Activated CD4-positive, alpha-beta T cell treated with anti-CD3 and anti-CD28 coated beads, Interleukin-2, amount 50 U/mL, for 4 hours (primary cell): Measurements from ENCODE around the gene HEXA.
"Not testable (repeated sequence)": the region's sequence is repeated elsewhere in the genome, so short reads cannot be mapped to it uniquely, and the experiment has no call there.

Experiments
- DNase-seq, 2 experiments: peaks; one replicate each; pipeline ENCODE4 v3.0.0-alpha.2; 2020

HEXA gene

DNA sequence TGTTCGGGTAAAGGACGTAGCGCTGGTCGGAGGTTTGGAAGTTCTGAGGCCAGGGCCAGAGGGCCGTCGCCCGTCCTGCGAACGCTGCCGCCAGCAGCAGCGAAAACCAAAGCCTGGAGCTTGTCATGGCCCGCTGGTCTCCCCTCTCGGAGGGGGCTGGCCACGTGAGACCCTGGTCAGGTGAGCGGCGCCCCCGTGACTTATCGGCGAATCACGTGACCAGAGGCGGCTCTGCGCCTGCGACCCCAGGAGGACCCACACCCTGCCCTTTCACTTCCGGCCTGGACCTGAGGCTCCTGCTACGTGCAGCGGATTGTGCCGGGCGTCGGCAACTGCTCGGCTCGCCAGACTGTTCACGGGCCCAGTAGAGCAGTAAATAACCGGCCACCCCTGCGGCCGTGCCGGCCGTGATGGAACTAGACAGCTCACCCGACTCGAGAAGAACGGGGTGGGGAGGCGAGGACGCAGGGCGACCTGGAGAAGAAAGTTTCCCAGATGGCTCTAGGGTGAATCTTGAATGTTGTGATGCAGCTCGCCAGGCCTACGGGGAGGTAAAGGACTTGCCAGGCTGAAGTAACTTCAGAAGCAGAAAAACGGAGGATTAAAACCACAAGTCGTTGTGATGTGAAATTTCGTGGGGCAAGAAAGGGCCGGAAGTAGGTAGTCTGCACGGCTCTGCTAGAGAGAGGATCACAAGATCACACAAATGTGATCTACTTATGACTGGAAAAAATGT lies at the start of gene HEXA:
HEXA (minus strand) TSS at position 169 of the 736 bp plus-strand sequence; CDS start at position 127, 42 bp downstream.
- peak; percentile 85 to 88 for DNase-seq

GRCh38 chr15:72423256-72423655 lies 47.4 kb upstream of the HEXA start:
- no peak for DNase-seq

GRCh38 chr15:72421484-72421883 lies 45.7 kb upstream of the HEXA start:
- no peak for DNase-seq

DNA sequence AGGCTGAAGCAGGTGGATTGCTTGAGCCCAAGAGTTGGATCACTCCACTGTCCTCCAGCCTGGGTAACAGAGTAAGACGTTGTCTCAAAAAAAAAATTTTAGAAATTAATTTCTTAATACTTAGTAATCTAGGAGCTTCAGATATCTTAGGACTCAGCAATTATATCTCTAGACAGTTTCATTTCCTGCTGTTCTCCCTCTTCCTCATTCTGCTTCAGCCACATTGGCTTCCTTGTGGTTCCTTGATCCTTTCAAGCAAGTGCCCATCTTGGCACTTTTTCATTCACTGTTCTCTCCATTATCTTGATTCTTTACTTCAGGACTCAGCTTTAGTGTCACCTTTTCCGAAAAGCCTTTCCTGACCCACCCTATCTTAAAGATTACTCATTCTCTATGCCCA lies 44.8 kb upstream of the HEXA start:
- no peak for DNase-seq

- not testable (repeated sequence) for DNase-seq
These were observed 44.0 kb upstream of the HEXA start for GRCh38 chr15:72419768-72420167.

GRCh38 chr15:72415304-72415703 lies 39.5 kb upstream of the HEXA start:
- DNase-seq: no peak

DNA sequence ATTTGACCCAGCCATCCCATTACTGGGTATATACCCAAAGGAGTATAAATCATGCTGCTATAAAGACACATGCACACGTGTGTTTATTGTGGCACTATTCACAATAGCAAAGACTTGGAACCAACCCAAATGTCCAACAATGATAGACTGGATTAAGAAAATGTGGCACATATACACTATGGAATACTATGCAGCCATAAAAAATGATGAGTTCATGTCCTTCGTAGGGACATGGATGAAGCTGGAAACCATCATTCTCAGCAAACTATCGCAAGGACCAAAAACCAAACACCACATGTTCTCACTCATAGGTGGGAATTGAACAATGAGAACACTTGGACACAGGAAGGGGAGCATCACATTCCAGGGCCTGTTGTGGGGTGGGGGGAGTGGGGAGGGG lies 37.5 kb upstream of the HEXA start:
- not testable (repeated sequence) for DNase-seq

GRCh38 chr15:72411544-72411943 lies 35.7 kb upstream of the HEXA start:
- no peak for DNase-seq

DNA sequence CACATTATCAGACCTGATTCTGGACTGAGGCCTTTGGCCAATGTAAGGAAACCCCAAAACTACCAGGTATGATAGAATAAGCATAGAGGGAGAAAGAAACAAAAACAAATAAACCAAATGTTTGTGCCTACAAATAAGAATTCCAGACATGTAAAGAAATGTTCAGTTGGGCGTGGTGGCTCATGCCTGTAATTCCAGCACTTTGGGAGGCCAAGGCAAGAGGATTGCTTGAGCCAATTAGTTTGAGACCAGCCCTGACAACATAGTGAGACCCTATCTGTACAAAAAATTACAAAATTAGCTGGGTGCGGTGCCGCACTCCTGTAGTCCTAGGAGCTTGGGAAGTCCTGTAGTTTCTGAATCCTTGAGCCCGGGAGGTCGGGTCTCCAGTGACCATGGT lies 35.3 kb upstream of the HEXA start:
- DNase-seq: no peak

GRCh38 chr15:72406936-72407335 lies 31.1 kb upstream of the HEXA start:
- no peak for DNase-seq

GRCh38 chr15:72404841-72405240 lies 29.0 kb upstream of the HEXA start:
- no peak for DNase-seq

DNA sequence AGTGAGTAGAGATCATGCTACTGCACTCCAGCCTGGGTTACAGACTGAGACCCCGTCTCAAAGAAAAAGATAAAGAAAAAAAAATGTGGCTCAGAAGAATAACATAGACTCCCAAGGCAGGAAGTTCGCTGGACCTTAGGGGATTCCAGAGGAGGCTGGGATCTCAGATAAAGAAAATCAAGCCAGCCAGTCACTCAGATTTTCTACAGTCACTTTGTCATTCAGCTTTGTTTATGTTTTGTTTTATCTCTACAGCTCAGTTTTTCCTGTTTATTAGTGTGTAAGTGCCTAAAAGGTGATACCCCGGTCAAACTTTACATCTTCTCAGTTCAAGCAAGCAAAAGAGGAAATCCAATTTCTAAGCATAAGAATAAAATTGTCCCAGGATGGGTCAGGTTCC lies 28.5 kb upstream of the HEXA start:
- DNase-seq: no peak

- no peak for DNase-seq
These were observed 26.9 kb upstream of the HEXA start for GRCh38 chr15:72402726-72403125.

- no peak for DNase-seq
These were observed 22.8 kb upstream of the HEXA start for GRCh38 chr15:72398648-72399047.

GRCh38 chr15:72397796-72398588 lies 22.2 kb upstream of the HEXA start, which contains the start of gene TMEM202:
TSS of gene TMEM202 (plus strand) at chr15:72398305. CDS start at chr15:72398327, 22 bp downstream.
- DNase-seq: no peak

GRCh38 chr15:72396331-72396730 lies 20.5 kb upstream of the HEXA start:
- DNase-seq: not testable (repeated sequence)

- no peak for DNase-seq
These were observed 13.4 kb upstream of the HEXA start for GRCh38 chr15:72389231-72389630.

DNA sequence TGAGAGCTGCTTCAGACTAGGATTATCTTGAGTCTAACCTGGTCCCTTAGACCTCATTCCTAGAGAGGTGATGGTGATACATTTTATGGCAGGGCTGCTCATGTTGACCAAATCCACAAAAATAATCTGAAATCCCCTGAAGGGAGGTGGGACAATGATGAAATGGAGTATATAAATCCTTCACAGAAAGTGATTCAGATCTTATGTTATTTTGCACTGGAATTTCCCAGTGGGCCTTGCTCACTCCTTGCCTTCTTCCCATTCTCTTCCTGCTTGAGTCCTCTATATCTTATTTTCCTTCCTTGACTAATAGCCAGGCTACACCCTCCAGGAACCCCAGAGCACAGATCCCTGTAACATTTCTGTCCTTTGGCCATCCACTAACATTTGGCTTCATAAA lies 11.9 kb upstream of the HEXA start:
- DNase-seq: no peak

DNA sequence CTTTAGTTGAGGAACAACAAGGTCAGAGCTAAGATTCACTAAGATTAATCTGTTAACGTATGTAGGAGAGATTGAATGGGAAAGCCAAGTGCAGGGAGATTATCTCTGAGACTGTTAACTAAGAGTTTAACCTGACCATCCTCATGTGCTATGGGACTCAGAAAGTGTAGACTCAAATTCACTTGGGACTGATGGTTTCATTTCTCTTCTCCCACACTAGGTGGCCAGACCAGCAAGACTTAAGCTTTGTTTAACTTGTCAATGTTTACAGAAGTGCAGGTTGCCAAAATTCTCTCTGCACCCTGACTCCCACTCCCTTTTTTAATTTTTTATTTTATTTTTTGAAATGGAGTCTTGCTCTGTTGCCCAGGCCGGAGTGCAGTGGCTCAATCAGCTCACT lies 6.3 kb upstream of the HEXA start:
- no peak for DNase-seq

DNA sequence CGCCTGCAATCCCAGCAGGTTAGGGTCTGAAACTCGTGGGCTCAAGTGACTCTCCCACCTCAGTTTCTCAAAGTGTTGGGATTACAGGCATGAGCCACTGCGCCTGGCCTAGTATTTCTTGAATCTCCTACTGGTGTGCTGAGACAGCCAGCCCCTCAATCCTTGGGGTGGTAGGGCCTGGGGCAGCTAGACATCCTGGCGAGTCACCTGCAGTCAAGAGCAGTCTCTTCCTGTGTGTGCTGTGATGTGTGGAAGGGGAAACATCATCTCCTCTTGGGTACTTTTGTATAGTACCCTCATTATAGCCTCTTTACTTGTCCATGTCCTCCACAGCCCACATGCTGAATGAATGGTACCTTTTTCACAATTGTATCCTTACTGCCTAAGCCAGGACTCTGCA lies 4.9 kb upstream of the HEXA start:
- DNase-seq: no peak

DNA sequence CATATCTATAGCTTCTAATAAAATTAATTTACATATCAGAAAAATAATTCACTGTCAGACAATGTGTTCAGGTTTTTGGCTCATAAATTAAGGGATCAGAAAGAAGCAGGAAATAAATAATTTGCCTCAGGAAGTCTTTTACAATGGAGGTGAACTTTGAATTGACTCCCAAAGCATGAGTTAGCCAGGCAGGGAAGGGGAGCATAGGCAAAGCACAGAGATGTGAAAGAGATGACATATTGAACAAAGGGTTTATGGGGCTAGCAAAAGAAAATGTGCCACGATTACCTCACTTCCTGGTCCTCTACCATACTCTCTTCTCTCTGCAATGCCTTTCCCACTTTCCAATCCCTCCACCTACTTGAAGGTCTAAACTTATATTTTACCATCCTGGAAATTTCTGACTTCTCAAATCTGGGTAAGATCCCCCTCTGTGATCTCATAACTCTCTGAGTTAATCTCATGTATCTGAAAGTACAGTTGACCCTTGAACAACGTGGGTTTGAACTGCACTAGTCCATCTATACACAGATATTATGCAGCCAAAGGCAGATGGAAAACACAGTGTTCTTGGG lies 4.1 kb upstream of the HEXA start:
- no peak for DNase-seq

GRCh38 chr15:72379106-72379505 lies 3.3 kb upstream of the HEXA start:
- not testable (repeated sequence) for DNase-seq

- no peak for DNase-seq
These were observed 1.5 kb upstream of the HEXA start for GRCh38 chr15:72377331-72377730.

- peak in 1 of 2 experiments; percentile 40 for DNase-seq
These were observed 341 bp downstream of the HEXA start for GRCh38 chr15:72375501-72375845.
